ENCODE data around the gene STON1.
"Not testable (repeated sequence)": the region's sequence is repeated elsewhere in the genome, so short reads cannot be mapped to it uniquely, and the experiment has no call there.

The STON1 gene

GRCh38 chr2:48622691-48623090 is 92.7 kb downstream of the STON1 start:
- DNase-seq = not testable (repeated sequence)

GRCh38 chr2:48624696-48625095 is 94.7 kb downstream of the STON1 start:
- DNase-seq = no peak

DNA sequence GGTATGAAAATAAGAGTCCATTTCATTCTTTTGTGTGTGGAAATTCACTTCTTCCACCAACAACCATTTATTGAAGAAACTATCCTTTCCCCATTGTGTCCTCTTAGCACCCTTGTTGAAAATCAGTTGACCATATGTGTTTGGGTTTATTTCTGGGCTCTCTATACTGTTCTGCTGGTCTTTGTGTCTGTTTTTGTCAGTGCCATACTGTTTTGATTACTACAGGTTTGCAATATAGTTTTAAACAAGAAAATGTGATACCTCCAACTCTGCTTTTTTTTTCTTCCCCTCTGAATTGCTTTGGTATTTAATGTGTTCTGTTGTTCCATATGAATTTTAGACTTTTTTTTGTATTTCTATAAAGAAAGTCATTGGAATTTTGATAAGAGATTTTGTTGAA is 96.1 kb downstream of the STON1 start:
- DNase-seq = no peak

DNA sequence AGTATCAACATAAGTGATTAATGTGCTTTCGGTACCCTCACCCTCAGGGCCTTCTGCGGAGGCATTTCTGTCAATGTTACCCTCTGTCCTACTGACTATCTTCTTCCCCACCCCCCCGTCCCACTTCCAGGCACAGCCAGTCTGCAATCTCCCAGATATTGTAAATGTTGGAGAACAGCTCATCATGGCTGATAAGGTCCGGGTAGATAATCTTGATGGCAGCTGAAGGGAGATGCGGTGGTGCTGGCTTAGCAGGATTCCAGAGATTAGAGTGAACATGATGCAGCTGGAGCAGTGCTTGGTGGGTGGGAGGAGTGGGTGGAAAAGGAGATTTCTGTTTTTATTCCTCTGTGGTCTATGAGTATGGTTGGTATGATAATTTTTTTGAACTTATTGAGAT is 103.2 kb downstream of the STON1 start:
- DNase-seq = no peak

DNA sequence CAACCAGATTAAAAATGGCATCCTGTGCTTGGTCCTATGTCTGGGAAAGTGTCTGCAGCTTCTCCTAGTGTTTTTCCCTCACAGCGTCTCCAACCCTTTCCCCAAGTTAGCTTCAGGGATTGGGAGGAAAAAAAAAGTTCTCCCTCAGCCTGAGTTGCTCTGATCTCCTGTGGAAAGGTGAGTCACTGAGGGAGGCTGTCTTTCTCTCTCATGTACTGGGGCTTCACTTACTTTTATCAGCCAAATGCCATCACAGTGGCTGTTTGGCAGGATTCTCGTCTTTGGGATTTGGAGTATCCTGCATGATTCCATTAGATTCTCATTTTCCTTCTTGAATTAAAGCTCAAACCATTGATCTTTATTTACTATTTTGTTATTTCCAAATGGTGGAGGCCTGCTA is 105.8 kb downstream of the STON1 start:
- DNase-seq = no peak

DNA sequence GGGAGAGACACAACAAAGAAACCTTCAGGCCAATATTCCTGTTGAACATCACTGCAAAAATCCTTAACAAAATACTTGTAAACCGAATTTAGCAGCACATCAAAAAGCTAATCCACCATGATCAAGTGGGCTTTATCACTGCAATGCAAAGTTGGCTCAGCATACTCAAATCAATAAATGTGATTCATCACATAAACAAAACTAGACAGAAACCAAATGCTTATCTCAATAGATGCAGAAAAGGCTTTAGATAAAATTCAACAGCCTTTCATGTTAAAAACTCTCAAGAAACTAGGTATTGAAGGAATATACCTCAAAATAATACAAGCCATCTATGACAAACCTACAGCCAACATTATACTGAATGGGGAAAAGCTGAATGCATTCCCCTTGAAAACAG is 108.3 kb downstream of the STON1 start:
- no peak for DNase-seq

Data from T1000 (cell line).